PC-9 (cell line): ENCODE measurements around the gene SLC25A30.

ENCODE experiments used
- CTCF ChIP-seq: fragments of 200-600 bp; sonication (generic); conservative IDR thresholded peaks from 2 replicates; pipeline ENCODE4 v1.6.1; 2017; ENCODE audit warnings: mixed run types, antibody characterized with exemption, mild to moderate bottlenecking, moderate library complexity
- EZH2 ChIP-seq: fragments of 200-600 bp; sonication (generic); IDR thresholded peaks from 2 replicates; pipeline ENCODE4 v1.8.0; 2017; ENCODE audit warnings: antibody characterized with exemption, low read depth

GRCh38 chr13:45411221-45411620, 7.0 kb downstream of the SLC25A30 start:
- no peak for TF ChIP-seq EZH2
- no peak for TF ChIP-seq CTCF
